Skeletal muscle tissue (tissue), 4 donors: Measurements from ENCODE around the gene GTF3C5. TPM values are rescaled to one million over a fixed set of nuclear protein-coding genes. Genes with fewer than 3 reads are reported as not detected.
A peak's percentile ranks its signal among the peaks of the same experiment; 100 is the strongest.

Source experiments
- H3K27ac ChIP-seq: one replicate; pipeline ENCODE4 v1.7.0; 2013; ENCODE audit warnings: mild to moderate bottlenecking, low read depth, low read length, inconsistent platforms
- H3K27me3 ChIP-seq, 3 donors: one replicate each; pipeline ENCODE4 v1.7.0; 2013; ENCODE audit warnings: low read length in 3 of 3; ENCODE audit not compliant: control insufficient read depth in 3 of 3, insufficient read depth in 3 of 3
- H3K36me3 ChIP-seq, 3 donors: one replicate each; pipeline ENCODE4 v1.7.0; 2013; ENCODE audit warnings: low read length in 3 of 3; ENCODE audit not compliant: control insufficient read depth in 3 of 3, insufficient read depth in 3 of 3
- H3K4me1 ChIP-seq, 3 donors: one replicate each; pipeline ENCODE4 v1.7.0; 2013; ENCODE audit warnings: low read length in 3 of 3, mild to moderate bottlenecking in 3 of 3; ENCODE audit not compliant: control insufficient read depth in 3 of 3, insufficient read depth in 3 of 3
- H3K4me3 ChIP-seq, 3 donors: one replicate each; pipeline ENCODE4 v1.7.0; 2013; ENCODE audit warnings: low read length in 3 of 3
- H3K9ac ChIP-seq, 3 donors: one replicate each; pipeline ENCODE4 v1.7.0; 2013; ENCODE audit warnings: low read length in 3 of 3, mild to moderate bottlenecking in 3 of 3, moderate library complexity in 2 of 3, low read depth in 1 of 3
- H3K9me3 ChIP-seq, 3 donors: one replicate each; pipeline ENCODE4 v1.7.0; 2013; ENCODE audit warnings: low read length in 3 of 3; ENCODE audit not compliant: control insufficient read depth in 3 of 3
- total RNA-seq: library from RNA; depleted of rRNA; stranded (reverse); fragments of >200 nt; gene quantifications from one replicate; pipeline ENCODE4 v1.2.3, GENCODE V29; 2014
- donor health status: Osteomylitis.

The GTF3C5 gene
- total RNA-seq, 1 donor from 2014 or later: 28.2 TPM

GRCh38 chr9:133050781-133051180, 20.0 kb downstream of the GTF3C5 start:
- peaks cover 13 to 19% (median 19%) of the 10 kb centered on the region in 3 donors for H3K4me1 ChIP-seq
- no peaks in the 10 kb centered on the region for H3K27me3 ChIP-seq
- no peak overlapping the region for H3K9ac ChIP-seq
- H3K36me3 ChIP-seq: peaks cover 31 to 66% (median 60%) of the 10 kb centered on the region in 3 donors
- H3K9me3 ChIP-seq: no peaks in the 10 kb centered on the region
- no peak overlapping the region for H3K4me3 ChIP-seq
- H3K27ac ChIP-seq: no peak overlapping the region

GRCh38 chr9:133051281-133051900, 20.6 kb downstream of the GTF3C5 start:
- H3K9me3 ChIP-seq: no peaks in the 10 kb centered on the region
- peaks cover 37 to 65% (median 60%) of the 10 kb centered on the region in 3 donors for H3K36me3 ChIP-seq
- H3K27me3 ChIP-seq: no peaks in the 10 kb centered on the region
- H3K4me3 ChIP-seq: no peak overlapping the region
- H3K4me1 ChIP-seq: peaks cover 13 to 23% (median 22%) of the 10 kb centered on the region in 3 donors
- H3K9ac ChIP-seq: no peak overlapping the region
- no peak overlapping the region for H3K27ac ChIP-seq

- Histone ChIP-seq H3K27ac (no peak overlapping the region), H3K4me3 (no peak overlapping the region), H3K9ac (no peak overlapping the region), H3K27me3 (no peaks in the 10 kb centered on the region), H3K36me3 (peaks cover 39 to 65% (median 59%) of the 10 kb centered on the region in 3 donors), H3K4me1 (peaks cover 13 to 23% (median 22%) of the 10 kb centered on the region in 3 donors), H3K9me3 (no peaks in the 10 kb centered on the region)
Observed at GRCh38 chr9:133051966-133052539, 21.3 kb downstream of the GTF3C5 start.

- peaks cover 43 to 65% (median 62%) of the 10 kb centered on the region in 3 donors for H3K36me3 ChIP-seq
- peak overlapping the region in 1 of 3 donors; percentile 45 for H3K4me3 ChIP-seq
- no peaks in the 10 kb centered on the region for H3K27me3 ChIP-seq
- H3K9ac ChIP-seq: peak overlapping the region in 2 of 3 donors; percentile 47 to 57
- no peaks in the 10 kb centered on the region for H3K9me3 ChIP-seq
- peaks cover 13 to 23% (median 22%) of the 10 kb centered on the region in 3 donors for H3K4me1 ChIP-seq
- H3K27ac ChIP-seq: peak overlapping the region; percentile 66
Observed at GRCh38 chr9:133054194-133054890, 23.5 kb downstream of the GTF3C5 start.

GRCh38 chr9:133054966-133055365, 24.2 kb downstream of the GTF3C5 start:
- peak overlapping the region in 1 of 3 donors; percentile 45 for H3K4me3 ChIP-seq
- H3K36me3 ChIP-seq: peaks cover 40 to 62% (median 56%) of the 10 kb centered on the region in 3 donors
- H3K9ac ChIP-seq: peak overlapping the region in 1 of 3 donors; percentile 62
- H3K27me3 ChIP-seq: no peaks in the 10 kb centered on the region
- peak overlapping the region; percentile 66 for H3K27ac ChIP-seq
- no peaks in the 10 kb centered on the region for H3K9me3 ChIP-seq
- peaks cover 13 to 23% (median 22%) of the 10 kb centered on the region in 3 donors for H3K4me1 ChIP-seq

GRCh38 chr9:133055788-133056420, 25.1 kb downstream of the GTF3C5 start:
- H3K9ac ChIP-seq: peak overlapping the region in 1 of 3 donors; percentile 62
- H3K27ac ChIP-seq: no peak overlapping the region
- H3K4me1 ChIP-seq: peaks cover 13 to 23% (median 22%) of the 10 kb centered on the region in 3 donors
- no peaks in the 10 kb centered on the region for H3K27me3 ChIP-seq
- no peaks in the 10 kb centered on the region for H3K9me3 ChIP-seq
- no peak overlapping the region for H3K4me3 ChIP-seq
- H3K36me3 ChIP-seq: peaks cover 36 to 54% (median 50%) of the 10 kb centered on the region in 3 donors

- no peak overlapping the region for H3K4me3 ChIP-seq
- H3K4me1 ChIP-seq: peaks cover 13 to 23% (median 22%) of the 10 kb centered on the region in 3 donors
- no peaks in the 10 kb centered on the region for H3K9me3 ChIP-seq
- no peak overlapping the region for H3K9ac ChIP-seq
- peaks cover 32 to 48% (median 44%) of the 10 kb centered on the region in 3 donors for H3K36me3 ChIP-seq
- H3K27me3 ChIP-seq: no peaks in the 10 kb centered on the region
- no peak overlapping the region for H3K27ac ChIP-seq
Observed at GRCh38 chr9:133056533-133056932, 25.7 kb downstream of the GTF3C5 start.

- Histone ChIP-seq H3K36me3 (peaks cover 27 to 43% (median 39%) of the 10 kb centered on the region in 3 donors), H3K27ac (no peak overlapping the region), H3K4me3 (no peak overlapping the region), H3K27me3 (no peaks in the 10 kb centered on the region), H3K4me1 (peaks cover 13 to 23% (median 22%) of the 10 kb centered on the region in 3 donors), H3K9ac (no peak overlapping the region), H3K9me3 (no peaks in the 10 kb centered on the region)
Observed at GRCh38 chr9:133057006-133057405, 26.2 kb downstream of the GTF3C5 start.

GRCh38 chr9:133057553-133057952, 26.8 kb downstream of the GTF3C5 start:
- Histone ChIP-seq H3K9me3 (no peaks in the 10 kb centered on the region), H3K27me3 (no peaks in the 10 kb centered on the region), H3K36me3 (peaks cover 25 to 39% (median 38%) of the 10 kb centered on the region in 3 donors), H3K4me3 (no peak overlapping the region), H3K9ac (no peak overlapping the region), H3K4me1 (peaks cover 13 to 23% (median 22%) of the 10 kb centered on the region in 3 donors), H3K27ac (no peak overlapping the region)
